Right lobe of liver (tissue), 4 donors: Measurements from ENCODE around the gene DCAF10.

Experiments
- POLR2A ChIP-seq: fragments of 450-650 bp; IDR thresholded peaks from one replicate; pipeline ENCODE4 v1.6.1; 2017; ENCODE audit warnings: antibody characterized with exemption, mild to moderate bottlenecking
- TF ChIP-seq, protein P1 (sequence below), 4 donors: fragments of 200-600 bp in 3 of 4; fragments of 450-650 bp in 1 of 4; IDR thresholded peaks; one replicate each; pipeline versions ENCODE4 v1.5.1 to v1.8.0; 2016 to 2022; ENCODE audit warnings: antibody characterized with exemption in 4 of 4, mild to moderate bottlenecking in 2 of 4
- donor health status: DM: no; HTN: no; CAD: no.
- donor health status: DM: no; HTN: no; CAD: no.
- donor health status: DM: no; HTN: yes; CAD: no.

DNA sequence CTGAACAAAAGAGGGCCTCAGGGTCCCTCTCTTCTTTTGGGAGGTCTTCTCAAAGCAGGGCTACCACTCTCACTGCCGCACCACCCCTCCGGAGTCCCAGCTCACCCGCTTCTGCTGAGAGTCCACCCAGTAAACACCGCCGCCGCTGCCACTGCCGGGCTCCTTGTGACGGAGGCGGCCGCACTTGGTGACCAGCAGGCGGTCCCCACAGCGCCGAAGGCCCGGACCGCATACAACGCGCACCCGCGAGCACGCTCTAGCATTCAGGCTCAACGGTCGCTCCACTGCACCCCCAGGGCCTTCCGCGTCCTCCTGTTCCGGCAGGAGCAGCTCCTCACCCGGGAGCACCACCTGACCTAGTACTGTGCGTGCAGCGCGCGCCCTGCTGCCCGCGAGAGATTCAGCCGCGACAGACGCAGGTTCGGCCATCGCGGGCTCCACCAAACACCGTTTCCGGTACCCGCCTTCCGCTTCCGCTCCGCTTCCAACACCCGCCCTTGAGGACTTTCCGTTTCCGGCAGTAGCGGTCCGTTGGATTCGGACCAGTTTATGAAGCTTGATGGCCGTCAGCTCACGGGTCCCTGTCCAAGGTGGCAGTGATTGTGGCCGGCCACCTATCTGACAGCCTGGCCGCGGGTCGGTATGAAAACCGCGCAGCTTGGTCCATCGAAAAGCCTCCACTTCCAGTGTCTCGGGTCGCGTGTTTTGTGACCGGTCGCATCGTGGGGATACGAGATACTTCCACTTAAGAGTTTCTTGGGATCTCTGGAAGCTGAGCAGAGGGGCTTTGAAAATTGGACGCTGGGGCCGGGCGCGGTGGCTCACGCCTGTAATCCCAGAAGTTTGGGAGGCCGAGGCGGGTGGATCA, 15.7 kb upstream of the DCAF10 start, which contains the start of gene EXOSC3:
- TF ChIP-seq, protein P1, sequence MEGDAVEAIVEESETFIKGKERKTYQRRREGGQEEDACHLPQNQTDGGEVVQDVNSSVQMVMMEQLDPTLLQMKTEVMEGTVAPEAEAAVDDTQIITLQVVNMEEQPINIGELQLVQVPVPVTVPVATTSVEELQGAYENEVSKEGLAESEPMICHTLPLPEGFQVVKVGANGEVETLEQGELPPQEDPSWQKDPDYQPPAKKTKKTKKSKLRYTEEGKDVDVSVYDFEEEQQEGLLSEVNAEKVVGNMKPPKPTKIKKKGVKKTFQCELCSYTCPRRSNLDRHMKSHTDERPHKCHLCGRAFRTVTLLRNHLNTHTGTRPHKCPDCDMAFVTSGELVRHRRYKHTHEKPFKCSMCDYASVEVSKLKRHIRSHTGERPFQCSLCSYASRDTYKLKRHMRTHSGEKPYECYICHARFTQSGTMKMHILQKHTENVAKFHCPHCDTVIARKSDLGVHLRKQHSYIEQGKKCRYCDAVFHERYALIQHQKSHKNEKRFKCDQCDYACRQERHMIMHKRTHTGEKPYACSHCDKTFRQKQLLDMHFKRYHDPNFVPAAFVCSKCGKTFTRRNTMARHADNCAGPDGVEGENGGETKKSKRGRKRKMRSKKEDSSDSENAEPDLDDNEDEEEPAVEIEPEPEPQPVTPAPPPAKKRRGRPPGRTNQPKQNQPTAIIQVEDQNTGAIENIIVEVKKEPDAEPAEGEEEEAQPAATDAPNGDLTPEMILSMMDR (IDR thresholded peaks at IDR 0.05), result no peak
- peak; percentile 63 for TF ChIP-seq POLR2A
